Measurements from ENCODE around the gene CDH13. TPM values are rescaled to one million over a fixed set of nuclear protein-coding genes. Genes with fewer than 3 reads are reported as not detected.

The CDH13 gene
- polyA plus RNA-seq, 2 of the 4 experiments (the other 2 are of a cell fraction): not detected

DNA sequence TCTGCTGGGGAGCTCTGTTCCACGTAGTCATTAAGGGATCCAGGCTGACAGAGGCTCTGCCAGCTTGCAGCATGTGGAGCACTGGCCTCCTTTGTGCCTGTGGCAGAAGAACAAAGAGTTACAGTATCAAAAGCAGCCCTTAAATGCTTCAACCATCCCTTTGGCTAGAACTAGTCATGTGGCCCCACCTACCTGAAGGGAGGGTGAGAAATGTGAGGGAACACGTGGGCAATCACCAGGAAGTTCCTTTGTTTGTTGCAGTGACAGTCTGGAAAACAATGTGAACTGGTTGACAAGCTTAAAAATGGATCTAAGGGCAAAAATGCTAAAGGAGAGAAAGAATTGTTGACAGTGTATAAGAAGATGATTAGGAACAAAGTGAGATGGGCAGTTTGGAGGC lies 890.6 kb downstream of the CDH13 start:
- DNase-seq (ENCODE audit: low read depth in 1 of 2, low spot score in 1 of 2): no peak
- H3K9me3 ChIP-seq: no peaks in the 10 kb centered on the region
- H3K4me3 ChIP-seq: no peak overlapping the region
- CTCF ChIA-PET: no interaction called here
- H3K4me1 ChIP-seq: no peaks in the 10 kb centered on the region
- no peak for FAIRE-seq
- H3K4me2 ChIP-seq: no peak overlapping the region
- TF ChIP-seq EP300 (IDR thresholded peaks at IDR 0.05): no peak
- no peak for TF ChIP-seq MYC (IDR thresholded peaks at IDR 0.05; ENCODE audit: borderline replicate concordance, low read length)
- TF ChIP-seq POLR2AphosphoS2 (conservative IDR thresholded peaks at IDR 0.05; ENCODE audit: low read length): no peak
- TF ChIP-seq MAFK (IDR thresholded peaks at IDR 0.05; ENCODE audit: partially characterized antibody): no peak
- TF ChIP-seq TP53 (CRISPR knock-in tag; IDR thresholded peaks at IDR 0.05): no peak
- TF ChIP-seq, protein P1, sequence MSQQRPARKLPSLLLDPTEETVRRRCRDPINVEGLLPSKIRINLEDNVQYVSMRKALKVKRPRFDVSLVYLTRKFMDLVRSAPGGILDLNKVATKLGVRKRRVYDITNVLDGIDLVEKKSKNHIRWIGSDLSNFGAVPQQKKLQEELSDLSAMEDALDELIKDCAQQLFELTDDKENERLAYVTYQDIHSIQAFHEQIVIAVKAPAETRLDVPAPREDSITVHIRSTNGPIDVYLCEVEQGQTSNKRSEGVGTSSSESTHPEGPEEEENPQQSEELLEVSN (IDR thresholded peaks at IDR 0.05; ENCODE audit: borderline replicate concordance, low read depth): no peak
- TF ChIP-seq, protein P2, sequence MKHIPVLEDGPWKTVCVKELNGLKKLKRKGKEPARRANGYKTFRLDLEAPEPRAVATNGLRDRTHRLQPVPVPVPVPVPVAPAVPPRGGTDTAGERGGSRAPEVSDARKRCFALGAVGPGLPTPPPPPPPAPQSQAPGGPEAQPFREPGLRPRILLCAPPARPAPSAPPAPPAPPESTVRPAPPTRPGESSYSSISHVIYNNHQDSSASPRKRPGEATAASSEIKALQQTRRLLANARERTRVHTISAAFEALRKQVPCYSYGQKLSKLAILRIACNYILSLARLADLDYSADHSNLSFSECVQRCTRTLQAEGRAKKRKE (CRISPR knock-in tag; IDR thresholded peaks at IDR 0.05; ENCODE audit: low read depth): no peak
- no peak for TF ChIP-seq PBX3 (IDR thresholded peaks at IDR 0.05)
- TF ChIP-seq JUN (IDR thresholded peaks at IDR 0.05): no peak
- no peak overlapping the region for H3K27ac ChIP-seq
- POLR2A ChIA-PET: no interaction called here
- ATAC-seq: no peak
- 0% methylated on average over 2 of the region's 2 CpGs for WGBS (ENCODE audit: missing lambda C conversion rate)

GRCh38 chr16:83520596-83520995 lies 893.8 kb downstream of the CDH13 start:
- no peaks in the 10 kb centered on the region for H3K4me1 ChIP-seq
- DNase-seq (ENCODE audit: low read depth in 1 of 2, low spot score in 1 of 2): no peak
- TF ChIP-seq RARB (CRISPR knock-in tag; IDR thresholded peaks at IDR 0.05): no peak
- no peak for TF ChIP-seq USF2 (IDR thresholded peaks at IDR 0.05)
- TF ChIP-seq GATA3 (IDR thresholded peaks at IDR 0.05; ENCODE audit: borderline replicate concordance): no peak
- no peak for TF ChIP-seq ELK1 (IDR thresholded peaks at IDR 0.05; ENCODE audit: low read depth, low read length)
- no peak for TF ChIP-seq PBX3 (IDR thresholded peaks at IDR 0.05)
- no peak for TF ChIP-seq HDAC2 (IDR thresholded peaks at IDR 0.05)
- TF ChIP-seq ZSCAN20 (CRISPR knock-in tag; IDR thresholded peaks at IDR 0.05): no peak
- no peak for TF ChIP-seq ZNF302 (CRISPR knock-in tag; IDR thresholded peaks at IDR 0.05)
- no peak for TF ChIP-seq NPAS2 (CRISPR knock-in tag; IDR thresholded peaks at IDR 0.05; ENCODE audit: borderline replicate concordance)
- no peak for TF ChIP-seq ESRRA (IDR thresholded peaks at IDR 0.05; ENCODE audit: borderline replicate concordance, low read length)
- no peak for TF ChIP-seq ZC3H11A (IDR thresholded peaks at IDR 0.05)
- no peak for TF ChIP-seq NFE2L2 (conservative IDR thresholded peaks at IDR 0.05; ENCODE audit: low read length)
- TF ChIP-seq ZFP36 (IDR thresholded peaks at IDR 0.05; ENCODE audit: borderline replicate concordance, partially characterized antibody): no peak
- TF ChIP-seq CTCF (IDR thresholded peaks at IDR 0.05): no peak
- ChIA-PET POLR2A (no interaction called here), CTCF (no interaction called here)
- WGBS (ENCODE audit: missing lambda C conversion rate): 31% methylated on average over 5 of the region's 5 CpGs
- no peak for FAIRE-seq
- ATAC-seq: no peak
- H3K9me3 ChIP-seq: no peaks in the 10 kb centered on the region
- no peak overlapping the region for H3K27ac ChIP-seq
- no peak overlapping the region for H3K4me3 ChIP-seq
- no peak overlapping the region for H3K4me2 ChIP-seq
